ENCODE measurements around the gene SIPA1L3.

Gene SIPA1L3

DNA sequence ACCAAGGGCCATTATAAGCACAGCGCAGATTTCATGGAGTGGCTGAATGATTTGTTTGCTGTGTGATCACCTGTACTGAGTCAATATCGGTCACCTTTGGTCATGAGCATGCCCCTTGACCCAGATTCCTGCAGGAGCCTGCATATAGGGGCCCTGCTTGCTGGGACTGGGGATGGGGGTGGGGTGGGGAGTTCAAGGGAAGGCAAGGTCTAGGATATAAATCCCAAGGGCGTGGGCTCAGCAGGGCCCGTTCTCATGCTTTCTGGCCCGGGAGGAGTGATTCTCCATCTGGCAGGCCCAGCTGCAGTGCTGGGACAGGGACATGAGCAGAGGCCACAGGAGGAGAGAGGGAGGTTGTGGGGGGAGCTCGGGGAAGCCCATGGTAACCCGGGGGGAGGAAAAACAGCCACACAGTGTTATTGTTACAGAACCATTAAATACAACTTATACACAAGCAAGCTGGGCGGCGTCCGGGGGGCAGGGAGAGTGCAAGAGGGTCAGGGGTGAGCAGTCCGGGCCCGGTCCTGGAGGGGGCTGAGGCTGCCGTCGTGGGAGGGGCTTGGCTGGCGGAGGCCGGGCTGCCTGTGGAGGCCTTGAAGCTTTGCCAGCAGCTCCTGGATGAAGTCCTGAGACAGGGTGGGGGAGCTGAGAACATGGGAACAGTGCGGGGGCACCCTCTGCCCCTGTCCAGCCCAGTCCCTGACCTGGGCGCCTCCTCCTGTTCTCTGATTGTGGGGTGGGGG is 344.0 kb downstream of the SIPA1L3 start:
- DNase-seq = no peak

DNA sequence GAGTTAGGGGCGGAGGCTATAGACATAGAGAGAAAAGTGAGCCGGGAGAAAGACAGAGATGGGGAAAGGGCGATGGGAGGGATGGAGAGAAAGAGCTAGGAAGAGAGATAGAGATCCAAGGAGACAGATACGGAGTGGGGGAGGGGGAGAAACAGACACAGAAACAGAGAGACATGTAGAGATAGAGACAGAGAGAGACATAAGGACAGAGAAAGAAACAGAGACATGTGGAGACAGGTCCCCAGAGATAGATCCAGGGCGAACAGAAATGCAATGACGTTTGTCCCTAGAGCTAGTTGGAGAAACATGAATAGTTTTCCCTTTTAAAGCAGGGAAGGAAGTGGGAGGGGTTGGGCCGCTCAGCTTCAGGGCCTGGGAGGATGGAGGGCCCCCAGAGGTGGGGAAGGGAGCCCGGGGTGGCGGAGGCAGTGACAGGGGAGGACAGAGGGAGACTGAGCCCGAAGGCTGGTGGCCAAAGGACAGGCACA is 344.6 kb downstream of the SIPA1L3 start:
- no peak for DNase-seq

DNA sequence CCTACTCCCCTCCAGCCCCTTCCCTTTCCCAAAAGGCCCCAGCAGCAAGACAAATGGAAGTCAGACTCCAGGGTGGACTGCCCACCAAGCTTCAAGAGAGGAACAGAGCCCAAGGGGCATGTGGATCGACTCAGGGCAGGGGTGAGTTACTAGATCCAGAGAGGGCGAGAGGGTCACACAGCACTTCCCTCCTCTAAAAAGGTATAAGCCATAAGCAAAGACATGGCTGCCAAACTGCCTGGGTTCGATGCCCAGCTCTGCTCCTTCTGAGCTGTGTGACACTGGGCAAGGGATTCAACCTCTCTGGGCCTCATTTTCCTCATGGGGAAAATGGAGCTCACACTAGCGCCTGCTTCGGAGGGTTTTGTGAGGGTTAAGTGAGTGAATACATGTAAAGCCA is 345.4 kb downstream of the SIPA1L3 start:
- no peak for DNase-seq

DNA sequence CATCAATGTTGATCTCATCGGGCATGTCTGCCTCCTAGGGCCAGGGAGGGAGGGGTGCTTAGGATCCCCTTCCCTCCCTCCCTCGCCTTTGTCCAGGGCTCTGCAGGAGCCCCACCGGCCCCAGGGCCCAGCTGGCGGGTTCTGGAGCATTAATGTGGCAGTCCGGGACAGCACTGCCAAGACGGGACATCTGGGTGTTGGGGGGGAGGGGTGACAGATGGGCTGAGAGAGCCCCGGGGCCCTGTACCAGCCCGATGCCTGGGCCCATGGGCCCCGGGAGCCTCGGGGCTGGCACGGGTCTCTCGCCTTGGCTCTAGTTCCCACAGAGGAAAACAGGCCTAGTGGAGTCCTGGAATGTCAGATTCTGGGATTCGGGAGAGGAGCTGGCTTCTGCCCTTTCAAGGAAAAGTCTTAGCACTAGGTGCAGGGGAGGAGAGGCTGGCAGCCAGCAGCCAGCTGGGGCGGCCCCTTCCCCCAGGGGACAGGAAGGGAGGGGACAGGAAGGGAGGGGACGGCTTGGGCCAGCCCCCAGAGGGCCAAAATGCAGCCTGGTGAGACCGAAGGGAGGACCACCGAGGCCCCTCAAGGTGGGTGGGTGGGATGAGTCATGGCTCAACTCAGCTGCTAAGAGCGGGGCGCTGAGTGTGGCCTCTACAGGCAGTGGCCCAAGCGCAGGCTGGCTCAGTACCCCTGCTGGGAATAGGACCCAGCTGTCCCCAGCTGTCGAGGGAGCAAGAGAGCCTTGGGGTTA is 346.1 kb downstream of the SIPA1L3 start:
- no peak for DNase-seq

DNA sequence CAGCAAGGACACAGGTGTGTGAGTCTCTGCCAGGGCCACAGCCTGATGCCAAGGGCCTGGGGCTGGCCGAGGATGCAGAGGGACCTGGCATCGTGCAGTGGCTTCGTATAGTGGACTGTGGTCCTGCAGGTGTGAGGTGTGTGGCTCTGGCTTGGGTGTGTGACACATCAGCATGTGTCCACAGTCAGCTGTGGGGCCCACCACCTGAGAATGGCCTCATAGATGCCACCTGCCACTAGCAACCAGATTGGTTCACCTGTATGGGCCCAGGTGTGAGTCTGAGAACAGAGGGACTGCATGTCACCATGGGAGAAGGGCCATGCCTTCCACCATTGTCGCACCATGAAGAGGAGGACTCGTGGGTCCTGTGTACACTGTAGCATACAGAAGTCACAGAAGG is 346.8 kb downstream of the SIPA1L3 start:
- DNase-seq = no peak

DNA sequence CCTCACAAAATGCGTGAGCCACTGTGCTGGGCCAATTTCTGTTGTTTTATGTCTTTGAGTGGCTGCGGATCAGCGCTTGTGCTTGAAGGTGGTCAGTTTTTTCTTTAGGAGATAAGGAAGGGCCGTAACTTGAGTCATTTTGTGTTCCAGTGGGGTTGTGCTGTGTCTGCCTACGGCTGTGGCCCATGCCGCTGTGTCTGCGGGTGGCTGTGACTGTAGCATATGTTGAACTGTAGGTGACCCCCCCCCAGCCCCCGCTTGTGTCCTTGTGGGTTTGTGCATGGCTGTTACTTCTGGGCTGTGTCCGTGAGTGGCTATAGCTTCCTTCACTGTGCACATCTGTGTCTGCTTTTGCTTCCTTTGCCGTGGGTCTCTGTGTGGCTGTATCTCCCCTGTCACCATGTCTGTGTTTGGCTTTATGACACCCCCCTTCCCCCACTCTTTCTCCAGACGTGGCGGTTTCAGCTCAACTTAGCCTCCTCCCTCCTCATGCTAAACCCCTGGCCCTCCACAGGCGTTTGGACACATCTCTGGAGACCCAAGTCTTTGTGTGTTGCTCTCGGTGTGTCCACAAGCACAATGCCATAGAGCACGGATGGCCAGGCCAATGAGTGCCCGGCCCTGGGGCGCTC is 348.5 kb downstream of the SIPA1L3 start:
- DNase-seq = no peak
